ENCODE measurements around the gene EFHC1. TPM values are rescaled to one million over a fixed set of nuclear protein-coding genes. Genes with fewer than 3 reads are reported as not detected.
"Not testable (repeated sequence)": the region's sequence is repeated elsewhere in the genome, so short reads cannot be mapped to it uniquely, and the experiment has no call there.

Gene EFHC1
- total RNA-seq, 1 experiment from 2014 or later, result 24.6 TPM

- CTCF ChIA-PET, result no interaction called here
- in situ Hi-C loops (cut with HindIII; ENCODE audit: low pct_unique_long_range_greater_than_20kb, low sequenced_read_pairs), result no loop called here
- no peak for TF ChIP-seq TCF7L2 (IDR thresholded peaks at IDR 0.05; ENCODE audit: low read depth, low read length)
- TF ChIP-seq SIN3A (IDR thresholded peaks at IDR 0.05; ENCODE audit: borderline replicate concordance, insufficient read depth, low read depth, low read length), result no peak
- no peak for TF ChIP-seq POLR2AphosphoS5 (IDR thresholded peaks at IDR 0.05; ENCODE audit: low read depth, low read length)
- TF ChIP-seq CTCF (IDR thresholded peaks at IDR 0.05), result no peak
- no peak for TF ChIP-seq REST (IDR thresholded peaks at IDR 0.05; ENCODE audit: insufficient read depth in 1 of 2, low read depth in 2 of 2, low read length in 1 of 2)
Observed at GRCh38 chr6:52424513-52424912, 4.4 kb downstream of the EFHC1 start.

GRCh38 chr6:52426667-52427066, 6.5 kb downstream of the EFHC1 start:
- intact Hi-C loops (cut with micrococcal nuclease; ENCODE audit: unreplicated experiment), result no loop called here
- no peaks in the 10 kb centered on the region for H3K9me3 ChIP-seq (ENCODE audit: control insufficient read depth, insufficient read depth, low read depth, low read length)
- TF ChIP-seq SIN3A (IDR thresholded peaks at IDR 0.05; ENCODE audit: borderline replicate concordance, insufficient read depth, low read depth, low read length) (no peak), CTCF (IDR thresholded peaks at IDR 0.05) (no peak), POLR2AphosphoS5 (IDR thresholded peaks at IDR 0.05; ENCODE audit: low read depth, low read length) (no peak), REST (IDR thresholded peaks at IDR 0.05; ENCODE audit: insufficient read depth in 1 of 2, low read depth in 2 of 2, low read length in 1 of 2) (no peak), TCF7L2 (IDR thresholded peaks at IDR 0.05; ENCODE audit: low read depth, low read length) (no peak)
- H3K4me3 ChIP-seq (ENCODE audit: low read depth in 2 of 2, low read length in 2 of 2), result no peak overlapping the region
- in situ Hi-C loops (cut with HindIII; ENCODE audit: low pct_unique_long_range_greater_than_20kb, low sequenced_read_pairs), result no loop called here
- H3K36me3 ChIP-seq (ENCODE audit: control insufficient read depth, insufficient read depth, low read length), result no peaks in the 10 kb centered on the region
- ChIA-PET POLR2A (no interaction called here), CTCF (interaction anchor here (0.6 kb wide), 1 partner anchor 80 kb away, joined by 3 read pairs; no protein-coding TSS in a partner anchor)
- no TSS peak for BruUV-seq (replicated peaks)
- no peak overlapping the region for H3K27ac ChIP-seq (ENCODE audit: low read length)
- H3K27me3 ChIP-seq (ENCODE audit: control insufficient read depth, insufficient read depth, low read length), result no peaks in the 10 kb centered on the region
- DNase-seq (ENCODE audit: low read depth, low spot score), result no peak
- H3K4me1 ChIP-seq (ENCODE audit: control insufficient read depth, insufficient read depth, low read length), result peaks cover 20% of the 10 kb centered on the region
- no peak for ATAC-seq

More at GRCh38 chr6:52424513-52424912, 4.4 kb downstream of the EFHC1 start:
- Histone ChIP-seq H3K27ac (ENCODE audit: low read length) (peak overlapping the region; percentile 51), H3K4me1 (ENCODE audit: control insufficient read depth, insufficient read depth, low read length) (peaks cover 25% of the 10 kb centered on the region), H3K27me3 (ENCODE audit: control insufficient read depth, insufficient read depth, low read length) (no peaks in the 10 kb centered on the region), H3K9me3 (ENCODE audit: control insufficient read depth, insufficient read depth, low read depth, low read length) (no peaks in the 10 kb centered on the region), H3K4me3 (ENCODE audit: low read depth in 2 of 2, low read length in 2 of 2) (no peak overlapping the region), H3K36me3 (ENCODE audit: control insufficient read depth, insufficient read depth, low read length) (no peaks in the 10 kb centered on the region)
- intact Hi-C loops (cut with micrococcal nuclease; ENCODE audit: unreplicated experiment), result no loop called here
- ATAC-seq (no peak), DNase-seq (ENCODE audit: low read depth, low spot score) (no peak)
- POLR2A ChIA-PET, result no interaction called here
- BruUV-seq (replicated peaks), result no TSS peak

- H3K36me3 ChIP-seq (ENCODE audit: control insufficient read depth, insufficient read depth, low read length); H3K27ac ChIP-seq (ENCODE audit: low read length); H3K4me1 ChIP-seq (ENCODE audit: control insufficient read depth, insufficient read depth, low read length); in situ Hi-C loops (cut with HindIII; ENCODE audit: low pct_unique_long_range_greater_than_20kb, low sequenced_read_pairs); POLR2A ChIA-PET; BruUV-seq (replicated peaks); DNase-seq (ENCODE audit: low read depth, low spot score); H3K27me3 ChIP-seq (ENCODE audit: control insufficient read depth, insufficient read depth, low read length); CTCF ChIA-PET; H3K9me3 ChIP-seq (ENCODE audit: control insufficient read depth, insufficient read depth, low read depth, low read length); intact Hi-C loops (cut with micrococcal nuclease; ENCODE audit: unreplicated experiment); H3K4me3 ChIP-seq (ENCODE audit: low read depth in 2 of 2, low read length in 2 of 2); ATAC-seq: not testable (repeated sequence)
Observed at GRCh38 chr6:52433294-52433693, 13.2 kb downstream of the EFHC1 start.

Measured in Panc1 (cell line).